Activated naive CD4-positive, alpha-beta T cell treated with anti-CD3 and anti-CD28 coated beads, Interleukin-2, amount 10 ng/mL, durations not matched to agents 7 days and 5 days (primary cell): ENCODE measurements around the gene MYO10.
"Not testable (repeated sequence)": the region's sequence is repeated elsewhere in the genome, so short reads cannot be mapped to it uniquely, and the experiment has no call there.

Experiments
- CTCF ChIA-PET: fragments of 350-600 bp; sonication (Branson Sonifier 250); formaldehyde crosslinking; loops from one replicate; lab custom pipeline; 2021; ENCODE audit warnings: antibody characterized with exemption; lab: Charles Lee
- DNase-seq: peaks from one replicate; pipeline ENCODE4 v3.0.0-alpha.2; 2020
- H3K27ac Mint-ChIP-seq: one replicate; pipeline ENCODE4 v1.8.0; 2021; ENCODE audit warnings: mild to moderate bottlenecking, moderate library complexity, mixed read lengths
- H3K27me3 Mint-ChIP-seq: one replicate; pipeline ENCODE4 v1.8.0; 2021; ENCODE audit warnings: mild to moderate bottlenecking, mixed read lengths
- H3K36me3 Mint-ChIP-seq: one replicate; pipeline ENCODE4 v1.8.0; 2021; ENCODE audit warnings: mixed read lengths
- H3K4me1 Mint-ChIP-seq: one replicate; pipeline ENCODE4 v1.8.0; 2021; ENCODE audit warnings: mixed read lengths
- H3K4me3 Mint-ChIP-seq: one replicate; pipeline ENCODE4 v1.8.0; 2021; ENCODE audit warnings: mild to moderate bottlenecking, moderate library complexity, mixed read lengths
- H3K9me3 Mint-ChIP-seq: one replicate; pipeline ENCODE4 v1.8.0; 2021; ENCODE audit warnings: mixed read lengths

Gene MYO10

DNA sequence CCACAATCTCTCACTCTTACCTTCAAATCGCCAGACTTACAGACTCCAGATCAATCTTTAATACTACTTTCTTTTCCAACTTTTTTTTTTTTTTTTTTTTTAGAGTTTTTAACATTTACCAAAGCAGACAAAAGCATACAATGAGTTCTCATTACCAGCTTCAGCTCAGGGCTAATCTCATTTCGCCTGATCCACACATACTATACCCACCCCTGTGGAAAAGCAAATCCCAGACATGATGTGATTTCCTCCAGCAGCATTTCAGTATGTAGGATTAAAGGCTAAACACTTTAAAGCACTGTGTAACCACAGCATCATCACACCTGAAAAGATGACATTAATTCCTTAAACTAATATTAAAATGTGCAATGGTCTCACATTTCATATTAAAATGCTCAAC is 180.4 kb downstream of the MYO10 start:
- no peak overlapping the region for H3K27ac Mint-ChIP-seq
- CTCF ChIA-PET, result no interaction called here
- no peaks in the 10 kb centered on the region for H3K27me3 Mint-ChIP-seq
- H3K36me3 Mint-ChIP-seq, result no peaks in the 10 kb centered on the region
- no peaks in the 10 kb centered on the region for H3K9me3 Mint-ChIP-seq
- peaks cover 12% of the 10 kb centered on the region for H3K4me1 Mint-ChIP-seq
- DNase-seq, result no peak
- H3K4me3 Mint-ChIP-seq, result no peak overlapping the region

- no peak for DNase-seq
- Mint-ChIP-seq H3K27ac (no peak overlapping the region), H3K27me3 (no peaks in the 10 kb centered on the region), H3K36me3 (no peaks in the 10 kb centered on the region), H3K4me1 (peaks cover 8% of the 10 kb centered on the region), H3K4me3 (no peak overlapping the region), H3K9me3 (no peaks in the 10 kb centered on the region)
- CTCF ChIA-PET, result no interaction called here
These were observed 181.5 kb downstream of the MYO10 start for GRCh38 chr5:16754601-16755000.

GRCh38 chr5:16754086-16754485 is 182.0 kb downstream of the MYO10 start:
- H3K36me3 Mint-ChIP-seq, result no peaks in the 10 kb centered on the region
- CTCF ChIA-PET, result interaction anchor here (0.7 kb wide), 1 partner anchor 459 kb away, joined by 4 read pairs; no protein-coding TSS in a partner anchor
- H3K4me3 Mint-ChIP-seq, result no peak overlapping the region
- H3K27me3 Mint-ChIP-seq, result no peaks in the 10 kb centered on the region
- H3K27ac Mint-ChIP-seq, result no peak overlapping the region
- H3K9me3 Mint-ChIP-seq, result no peaks in the 10 kb centered on the region
- no peak for DNase-seq
- peaks cover 3% of the 10 kb centered on the region for H3K4me1 Mint-ChIP-seq

DNA sequence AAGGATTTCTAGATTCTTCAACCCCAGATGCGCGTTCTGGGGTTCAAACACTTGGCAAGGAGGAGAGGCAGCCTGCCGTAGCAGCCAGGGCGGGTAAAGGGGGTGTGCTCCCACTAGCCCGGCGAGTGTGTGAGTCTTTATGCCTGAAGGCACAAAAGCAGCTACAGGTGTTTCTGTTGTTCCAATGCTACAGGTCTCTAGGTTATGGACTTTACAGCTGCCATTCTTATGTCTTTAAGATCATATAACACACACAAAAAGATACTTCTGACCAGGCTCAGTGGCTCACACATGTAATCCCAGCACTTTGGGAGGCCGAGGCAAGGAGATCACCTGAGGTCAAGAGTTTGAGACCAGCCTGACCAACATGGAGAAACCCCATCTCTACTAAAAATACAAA is 185.6 kb downstream of the MYO10 start:
- Mint-ChIP-seq H3K36me3 (no peaks in the 10 kb centered on the region), H3K27me3 (no peaks in the 10 kb centered on the region), H3K4me1 (no peaks in the 10 kb centered on the region), H3K27ac (no peak overlapping the region), H3K9me3 (no peaks in the 10 kb centered on the region), H3K4me3 (no peak overlapping the region)
- no peak for DNase-seq
- CTCF ChIA-PET, result no interaction called here

GRCh38 chr5:16749626-16750025 is 186.5 kb downstream of the MYO10 start:
- no peaks in the 10 kb centered on the region for H3K27me3 Mint-ChIP-seq
- H3K4me3 Mint-ChIP-seq, result no peak overlapping the region
- H3K36me3 Mint-ChIP-seq, result no peaks in the 10 kb centered on the region
- CTCF ChIA-PET, result no interaction called here
- no peak overlapping the region for H3K27ac Mint-ChIP-seq
- no peak for DNase-seq
- H3K4me1 Mint-ChIP-seq, result no peaks in the 10 kb centered on the region
- no peaks in the 10 kb centered on the region for H3K9me3 Mint-ChIP-seq

DNA sequence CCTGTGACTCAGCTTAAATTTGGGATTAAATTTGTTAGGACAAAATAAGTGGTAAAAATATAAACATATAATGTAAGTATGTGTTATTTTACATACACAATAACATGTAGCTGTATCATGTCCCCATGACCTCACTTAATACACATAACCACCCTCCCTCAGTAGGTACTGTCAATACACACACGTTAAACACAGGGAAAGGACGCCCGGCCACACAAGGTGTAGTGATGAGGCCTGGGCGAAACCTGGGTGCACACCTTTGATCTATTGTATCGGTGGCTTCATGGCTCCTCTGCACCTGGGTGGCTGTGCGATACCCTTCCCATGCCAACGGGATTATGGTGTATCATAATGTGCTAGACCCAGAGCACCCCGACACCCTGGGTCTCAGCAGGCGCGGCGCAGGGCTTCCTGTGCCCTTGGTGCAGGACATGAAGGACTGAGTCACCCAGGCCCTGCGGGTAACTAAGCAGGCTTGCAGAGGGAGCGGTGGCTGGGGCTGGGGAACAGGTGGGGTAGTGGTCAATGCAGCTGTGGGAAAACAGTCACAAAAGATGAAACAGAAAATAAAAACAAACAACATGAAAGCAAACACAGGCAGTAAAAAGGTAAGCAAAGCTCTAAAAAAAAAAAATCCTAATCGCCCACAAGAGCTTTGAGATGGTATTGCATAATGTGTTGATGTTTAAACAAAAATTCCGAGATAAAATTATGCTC is 191.8 kb downstream of the MYO10 start:
- H3K27me3 Mint-ChIP-seq, result peaks cover 19% of the 10 kb centered on the region
- CTCF ChIA-PET, result no interaction called here
- no peaks in the 10 kb centered on the region for H3K36me3 Mint-ChIP-seq
- H3K4me3 Mint-ChIP-seq, result no peak overlapping the region
- H3K4me1 Mint-ChIP-seq, result no peaks in the 10 kb centered on the region
- no peak for DNase-seq
- H3K9me3 Mint-ChIP-seq, result no peaks in the 10 kb centered on the region
- peak overlapping the region; percentile 24 for H3K27ac Mint-ChIP-seq

DNA sequence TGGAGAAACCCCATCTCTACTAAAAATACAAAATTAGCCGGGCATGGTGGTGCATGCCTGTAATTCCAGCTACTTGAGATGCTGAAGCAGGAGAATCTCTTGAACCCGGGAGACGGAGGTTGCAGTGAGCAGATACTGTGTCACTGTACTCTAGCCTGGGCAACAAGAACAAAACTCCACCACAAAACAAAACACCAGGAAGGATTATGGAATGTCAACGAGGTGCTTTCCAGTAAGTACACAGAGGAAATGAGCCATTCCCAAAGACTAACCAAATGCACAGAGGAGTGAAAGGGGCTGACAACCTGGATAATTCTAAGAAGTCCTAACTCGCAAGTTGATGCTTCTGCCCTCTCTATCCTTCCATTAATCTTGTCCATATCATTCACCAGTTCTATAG is 193.2 kb downstream of the MYO10 start:
- H3K36me3 Mint-ChIP-seq, result no peaks in the 10 kb centered on the region
- H3K9me3 Mint-ChIP-seq, result no peaks in the 10 kb centered on the region
- no peaks in the 10 kb centered on the region for H3K4me1 Mint-ChIP-seq
- H3K4me3 Mint-ChIP-seq, result no peak overlapping the region
- peaks cover 29% of the 10 kb centered on the region for H3K27me3 Mint-ChIP-seq
- H3K27ac Mint-ChIP-seq, result no peak overlapping the region
- CTCF ChIA-PET, result no interaction called here
- no peak for DNase-seq

GRCh38 chr5:16740811-16741392 is 195.2 kb downstream of the MYO10 start:
- Mint-ChIP-seq H3K27ac (no peak overlapping the region), H3K4me3 (no peak overlapping the region), H3K9me3 (no peaks in the 10 kb centered on the region), H3K27me3 (peaks cover 33% of the 10 kb centered on the region), H3K4me1 (no peaks in the 10 kb centered on the region), H3K36me3 (no peaks in the 10 kb centered on the region)
- no peak for DNase-seq
- CTCF ChIA-PET, result no interaction called here

GRCh38 chr5:16740066-16740810 is 195.8 kb downstream of the MYO10 start:
- peaks cover 33% of the 10 kb centered on the region for H3K27me3 Mint-ChIP-seq
- no peaks in the 10 kb centered on the region for H3K9me3 Mint-ChIP-seq
- no peaks in the 10 kb centered on the region for H3K36me3 Mint-ChIP-seq
- H3K4me3 Mint-ChIP-seq, result no peak overlapping the region
- no peaks in the 10 kb centered on the region for H3K4me1 Mint-ChIP-seq
- CTCF ChIA-PET, result no interaction called here
- no peak overlapping the region for H3K27ac Mint-ChIP-seq
- no peak for DNase-seq

GRCh38 chr5:16738393-16738792 is 197.7 kb downstream of the MYO10 start:
- H3K4me1 Mint-ChIP-seq, DNase-seq, H3K36me3 Mint-ChIP-seq, CTCF ChIA-PET, H3K4me3 Mint-ChIP-seq, H3K9me3 Mint-ChIP-seq: not testable (repeated sequence)
- peaks cover 30% of the 10 kb centered on the region for H3K27me3 Mint-ChIP-seq
- H3K27ac Mint-ChIP-seq, result peak overlapping the region; percentile 17

GRCh38 chr5:16737620-16738364 is 198.3 kb downstream of the MYO10 start:
- no peak overlapping the region for H3K4me3 Mint-ChIP-seq
- CTCF ChIA-PET, result no interaction called here
- no peaks in the 10 kb centered on the region for H3K9me3 Mint-ChIP-seq
- H3K27ac Mint-ChIP-seq, result no peak overlapping the region
- no peak for DNase-seq
- H3K36me3 Mint-ChIP-seq, result no peaks in the 10 kb centered on the region
- peaks cover 30% of the 10 kb centered on the region for H3K27me3 Mint-ChIP-seq
- H3K4me1 Mint-ChIP-seq, result no peaks in the 10 kb centered on the region

- Mint-ChIP-seq H3K27me3 (peaks cover 30% of the 10 kb centered on the region), H3K4me1 (no peaks in the 10 kb centered on the region), H3K27ac (no peak overlapping the region), H3K36me3 (no peaks in the 10 kb centered on the region), H3K4me3 (no peak overlapping the region), H3K9me3 (no peaks in the 10 kb centered on the region)
- CTCF ChIA-PET, result no interaction called here
- no peak for DNase-seq
These were observed 198.9 kb downstream of the MYO10 start for GRCh38 chr5:16737209-16737608.

- Mint-ChIP-seq H3K4me3 (no peak overlapping the region), H3K9me3 (no peaks in the 10 kb centered on the region), H3K27ac (no peak overlapping the region), H3K4me1 (no peaks in the 10 kb centered on the region), H3K36me3 (no peaks in the 10 kb centered on the region), H3K27me3 (peaks cover 30% of the 10 kb centered on the region)
- DNase-seq, result no peak
- CTCF ChIA-PET, result no interaction called here
These were observed 199.7 kb downstream of the MYO10 start for GRCh38 chr5:16736158-16736995.
